Breast epithelium (tissue), 4 donors: ENCODE results near the gene AK5. TPM values are rescaled to one million over a fixed set of nuclear protein-coding genes. Genes with fewer than 3 reads are reported as not detected.

Source experiments
- DNase-seq, 2 donors: peaks; one replicate each; pipeline ENCODE4 v3.0.0-alpha.2; 2019; ENCODE audit warnings: low spot score in 2 of 2
- H3K27ac ChIP-seq, 2 donors: fragments of 200-600 bp; sonication (generic) in 1 of 2; one replicate each; pipeline ENCODE4 v1.5.1; 2016 to 2019; ENCODE audit warnings: mild to moderate bottlenecking in 1 of 2
- H3K27me3 ChIP-seq, 2 donors: fragments of 200-600 bp; sonication (generic) in 1 of 2; one replicate each; pipeline versions ENCODE4 v1.5.1 to v1.6.0; 2017 to 2019; ENCODE audit warnings: control low read depth in 1 of 2, mild to moderate bottlenecking in 1 of 2
- H3K36me3 ChIP-seq: fragments of 200-600 bp; one replicate; pipeline ENCODE4 v1.5.1; 2019
- H3K4me1 ChIP-seq, 2 donors: fragments of 200-600 bp; sonication (generic); one replicate each; pipeline ENCODE4 v1.5.1; 2016 to 2019; ENCODE audit warnings: control low read depth in 1 of 2
- H3K4me3 ChIP-seq, 3 donors: fragments of 200-600 bp; sonication (generic); 1 replicate in 2 of 3; 2 replicates in 1 of 3; pipeline ENCODE4 v1.5.1; 2016 to 2019; ENCODE audit warnings: mild to moderate bottlenecking in 3 of 3, moderate library complexity in 2 of 3
- H3K9me3 ChIP-seq, 2 donors: fragments of 200-600 bp; sonication (generic) in 1 of 2; one replicate each; pipeline ENCODE4 v1.5.1; 2016 to 2019; ENCODE audit warnings: control low read depth in 1 of 2
- CTCF ChIP-seq, 3 donors: fragments of 450-650 bp; IDR thresholded peaks; one replicate each; pipeline ENCODE4 v1.5.1; 2016 to 2017; ENCODE audit warnings: antibody characterized with exemption in 3 of 3, mild to moderate bottlenecking in 3 of 3, moderate library complexity in 3 of 3
- POLR2A ChIP-seq: fragments of 450-650 bp; IDR thresholded peaks from one replicate; pipeline ENCODE4 v1.6.1; 2016; ENCODE audit warnings: antibody characterized with exemption, mild to moderate bottlenecking, moderate library complexity
- POLR2AphosphoS5 ChIP-seq, 3 donors: sonication (generic); formaldehyde crosslinking; IDR thresholded peaks; one replicate each; pipeline ENCODE4 v1.6.1; 2017; ENCODE audit warnings: antibody characterized with exemption in 3 of 3
- intact Hi-C: fragments of 100-400 bp; cut with DNase I; formaldehyde crosslinking; loops from one replicate; pipeline ENCODE4 v1.15.1; 2023; ENCODE audit warnings: low total_unique reads
- total RNA-seq, 3 donors: library from RNA; depleted of rRNA; stranded (reverse); fragments of >200 nt; gene quantifications; one replicate each; pipeline ENCODE4 v1.1.0, GENCODE V29; 2016

AK5 gene
- total RNA-seq, 3 donors from 2014 or later: under 0.01 to 111 (median 30.8) TPM

GRCh38 chr1:77378723-77379535 is 97.1 kb downstream of the AK5 start:
- no peaks in the 10 kb centered on the region for H3K27me3 ChIP-seq
- H3K9me3 ChIP-seq: no peaks in the 10 kb centered on the region
- no peaks in the 10 kb centered on the region for H3K36me3 ChIP-seq
- TF ChIP-seq CTCF (IDR thresholded peaks at IDR 0.05) (no peak), POLR2AphosphoS5 (IDR thresholded peaks at IDR 0.05) (no peak), POLR2A (no peak)
- H3K27ac ChIP-seq: peak overlapping the region in 1 of 2 donors; percentile 38
- intact Hi-C loops: no loop called here
- no peaks in the 10 kb centered on the region for H3K4me1 ChIP-seq
- no peak for DNase-seq
- no peak overlapping the region for H3K4me3 ChIP-seq

GRCh38 chr1:77382366-77382765 is 100.5 kb downstream of the AK5 start:
- no peaks in the 10 kb centered on the region for H3K9me3 ChIP-seq
- no peaks in the 10 kb centered on the region for H3K27me3 ChIP-seq
- intact Hi-C loops: no loop called here
- H3K36me3 ChIP-seq: no peaks in the 10 kb centered on the region
- no peaks in the 10 kb centered on the region for H3K4me1 ChIP-seq
- no peak overlapping the region for H3K27ac ChIP-seq
- DNase-seq: no peak
- TF ChIP-seq CTCF (IDR thresholded peaks at IDR 0.05): no peak
- no peak for TF ChIP-seq POLR2AphosphoS5 (IDR thresholded peaks at IDR 0.05)
- TF ChIP-seq POLR2A: no peak
- no peak overlapping the region for H3K4me3 ChIP-seq

GRCh38 chr1:77383236-77383635 is 101.4 kb downstream of the AK5 start:
- no peak for DNase-seq
- no peak for TF ChIP-seq POLR2AphosphoS5 (IDR thresholded peaks at IDR 0.05)
- TF ChIP-seq POLR2A: no peak
- TF ChIP-seq CTCF (IDR thresholded peaks at IDR 0.05): no peak
- Histone ChIP-seq H3K27me3 (no peaks in the 10 kb centered on the region), H3K4me1 (no peaks in the 10 kb centered on the region), H3K9me3 (no peaks in the 10 kb centered on the region), H3K36me3 (no peaks in the 10 kb centered on the region), H3K4me3 (no peak overlapping the region), H3K27ac (no peak overlapping the region)
- intact Hi-C loops: no loop called here

DNA sequence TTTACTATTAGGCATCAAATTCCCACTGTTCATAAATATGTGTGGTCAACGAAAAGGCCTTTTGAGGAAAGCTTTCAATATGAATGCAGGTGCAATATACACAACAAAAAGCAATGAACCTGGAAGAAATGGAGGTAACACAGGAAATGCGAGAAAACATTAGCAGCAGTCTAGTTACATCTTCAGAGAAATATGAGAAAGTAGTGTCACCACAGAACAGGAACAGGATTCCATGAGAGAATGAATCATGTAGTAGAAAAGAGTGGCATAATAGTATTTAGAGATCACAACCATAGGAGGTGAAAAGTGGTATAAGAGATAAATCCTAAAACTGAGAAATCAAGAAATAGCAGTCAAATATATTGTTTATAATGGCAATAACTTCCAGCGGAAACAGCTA is 103.7 kb downstream of the AK5 start:
- H3K4me3 ChIP-seq: no peak overlapping the region
- TF ChIP-seq POLR2A (no peak), CTCF (IDR thresholded peaks at IDR 0.05) (no peak), POLR2AphosphoS5 (IDR thresholded peaks at IDR 0.05) (no peak)
- no peak for DNase-seq
- H3K4me1 ChIP-seq: no peaks in the 10 kb centered on the region
- H3K27me3 ChIP-seq: no peaks in the 10 kb centered on the region
- no peaks in the 10 kb centered on the region for H3K9me3 ChIP-seq
- intact Hi-C loops: no loop called here
- H3K27ac ChIP-seq: no peak overlapping the region
- H3K36me3 ChIP-seq: no peaks in the 10 kb centered on the region

GRCh38 chr1:77386276-77386675 is 104.5 kb downstream of the AK5 start:
- no peak for DNase-seq

More at GRCh38 chr1:77386276-77386675, 104.5 kb downstream of the AK5 start:
- Histone ChIP-seq H3K4me3 (no peak overlapping the region), H3K27me3 (no peaks in the 10 kb centered on the region), H3K27ac (no peak overlapping the region), H3K9me3 (no peaks in the 10 kb centered on the region), H3K4me1 (no peaks in the 10 kb centered on the region), H3K36me3 (no peaks in the 10 kb centered on the region)
- intact Hi-C loops: no loop called here
- TF ChIP-seq POLR2AphosphoS5 (IDR thresholded peaks at IDR 0.05) (no peak), CTCF (IDR thresholded peaks at IDR 0.05) (no peak), POLR2A (no peak)
